ENCODE results near the gene TM9SF3.

The TM9SF3 gene

DNA sequence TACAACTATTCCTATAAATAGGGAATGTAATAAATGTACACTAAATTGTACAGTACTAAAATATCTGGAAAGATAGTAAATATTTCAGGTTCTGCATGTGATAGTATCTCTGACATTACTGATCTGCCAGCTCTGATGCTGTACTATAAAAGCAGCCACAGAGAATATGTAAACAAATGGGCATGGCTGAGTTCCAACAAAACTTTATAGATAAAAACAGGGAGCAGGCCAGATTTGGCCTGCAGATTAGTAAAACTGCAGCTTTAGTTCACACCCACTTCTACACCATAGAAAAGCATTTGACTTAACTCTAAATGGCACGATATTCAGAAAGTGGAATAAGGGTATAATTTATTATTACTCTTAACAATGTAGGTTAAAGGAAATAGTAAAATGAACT lies 54.3 kb downstream of the TM9SF3 start:
- H3K36me3 Mint-ChIP-seq (ENCODE audit: low read depth) = peaks cover 60% of the 10 kb centered on the region
- no peak overlapping the region for H3K27ac Mint-ChIP-seq
- peaks cover 4% of the 10 kb centered on the region for H3K4me1 Mint-ChIP-seq (ENCODE audit: low read depth)
- intact Hi-C loops (cut with micrococcal nuclease) = no loop called here
- no peak overlapping the region for H3K4me3 Mint-ChIP-seq
- no peaks in the 10 kb centered on the region for H3K27me3 Mint-ChIP-seq
- no peaks in the 10 kb centered on the region for H3K9me3 Mint-ChIP-seq

GRCh38 chr10:96529634-96530279 lies 57.1 kb downstream of the TM9SF3 start:
- peaks cover 85% of the 10 kb centered on the region for H3K36me3 Mint-ChIP-seq (ENCODE audit: low read depth)
- H3K4me1 Mint-ChIP-seq (ENCODE audit: low read depth) = no peaks in the 10 kb centered on the region
- no peak overlapping the region for H3K27ac Mint-ChIP-seq
- intact Hi-C loops (cut with micrococcal nuclease) = loop anchor here (5.0 kb wide), 1 partner anchor 33 kb away; no protein-coding TSS in a partner anchor
- H3K27me3 Mint-ChIP-seq = no peaks in the 10 kb centered on the region
- no peaks in the 10 kb centered on the region for H3K9me3 Mint-ChIP-seq
- no peak overlapping the region for H3K4me3 Mint-ChIP-seq

GRCh38 chr10:96524741-96525140 lies 62.1 kb downstream of the TM9SF3 start:
- H3K36me3 Mint-ChIP-seq (ENCODE audit: low read depth) = peaks cover 77% of the 10 kb centered on the region
- H3K4me3 Mint-ChIP-seq = no peak overlapping the region
- H3K27me3 Mint-ChIP-seq = no peaks in the 10 kb centered on the region
- no peak overlapping the region for H3K27ac Mint-ChIP-seq
- H3K9me3 Mint-ChIP-seq = no peaks in the 10 kb centered on the region
- intact Hi-C loops (cut with micrococcal nuclease) = loop anchor here (5.0 kb wide), 1 partner anchor 38 kb away; no protein-coding TSS in a partner anchor
- H3K4me1 Mint-ChIP-seq (ENCODE audit: low read depth) = no peaks in the 10 kb centered on the region

GRCh38 chr10:96517284-96517683 lies 69.5 kb downstream of the TM9SF3 start:
- Mint-ChIP-seq H3K4me3 (no peak overlapping the region), H3K36me3 (ENCODE audit: low read depth) (peaks cover 26% of the 10 kb centered on the region), H3K9me3 (no peaks in the 10 kb centered on the region), H3K4me1 (ENCODE audit: low read depth) (peaks cover 25% of the 10 kb centered on the region), H3K27ac (no peak overlapping the region), H3K27me3 (peaks cover 48% of the 10 kb centered on the region)
- intact Hi-C loops (cut with micrococcal nuclease) = no loop called here

DNA sequence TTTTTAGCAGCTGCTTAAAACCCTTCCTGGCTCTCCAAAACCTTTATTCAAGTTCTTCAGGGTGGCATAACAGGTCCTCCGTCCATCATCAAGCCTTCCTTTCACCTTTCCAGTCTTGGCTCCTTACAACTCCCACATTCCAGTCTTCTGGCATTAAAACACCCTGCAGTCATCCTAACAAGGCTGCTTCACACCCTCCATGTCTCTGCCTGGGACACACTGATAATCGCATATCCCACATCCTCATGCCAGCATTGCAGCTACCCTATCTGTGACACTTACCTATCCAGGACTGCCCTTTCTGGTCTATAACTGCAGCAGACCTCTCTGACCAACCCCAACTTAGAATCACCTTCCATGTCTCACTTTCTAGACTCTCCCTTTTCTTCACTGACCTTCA lies 70.5 kb downstream of the TM9SF3 start:
- Mint-ChIP-seq H3K27ac (no peak overlapping the region), H3K9me3 (no peaks in the 10 kb centered on the region), H3K4me1 (ENCODE audit: low read depth) (peaks cover 28% of the 10 kb centered on the region), H3K27me3 (peaks cover 57% of the 10 kb centered on the region), H3K4me3 (no peak overlapping the region), H3K36me3 (ENCODE audit: low read depth) (peaks cover 16% of the 10 kb centered on the region)
- intact Hi-C loops (cut with micrococcal nuclease) = no loop called here

GRCh38 chr10:96513698-96514561 lies 72.9 kb downstream of the TM9SF3 start, which contains the start of gene TLL2:
Gene TLL2, minus strand, starts transcription at chr10:96513926. Its CDS starts 241 bp downstream, at chr10:96513685.
- Mint-ChIP-seq H3K27me3 (peaks cover 70% of the 10 kb centered on the region), H3K36me3 (ENCODE audit: low read depth) (no peaks in the 10 kb centered on the region), H3K4me1 (ENCODE audit: low read depth) (peaks cover 28% of the 10 kb centered on the region), H3K27ac (no peak within 1 kb of the TSS), H3K9me3 (no peaks in the 10 kb centered on the region), H3K4me3 (peak within 1 kb of the TSS; percentile 76)
- intact Hi-C loops (cut with micrococcal nuclease) = loop anchor here (2.0 to 5.0 kb wide), 2 partner anchors 117 to 137 kb away; no protein-coding TSS in a partner anchor

GRCh38 chr10:96513305-96513697 lies 73.5 kb downstream of the TM9SF3 start:
- H3K4me3 Mint-ChIP-seq = peak overlapping the region; percentile 76
- no peak overlapping the region for H3K27ac Mint-ChIP-seq
- H3K27me3 Mint-ChIP-seq = peaks cover 70% of the 10 kb centered on the region
- no peaks in the 10 kb centered on the region for H3K9me3 Mint-ChIP-seq
- no peaks in the 10 kb centered on the region for H3K36me3 Mint-ChIP-seq (ENCODE audit: low read depth)
- peaks cover 28% of the 10 kb centered on the region for H3K4me1 Mint-ChIP-seq (ENCODE audit: low read depth)
- intact Hi-C loops (cut with micrococcal nuclease) = loop anchor here (2.0 to 5.0 kb wide), 2 partner anchors 116 to 136 kb away; no protein-coding TSS in a partner anchor

DNA sequence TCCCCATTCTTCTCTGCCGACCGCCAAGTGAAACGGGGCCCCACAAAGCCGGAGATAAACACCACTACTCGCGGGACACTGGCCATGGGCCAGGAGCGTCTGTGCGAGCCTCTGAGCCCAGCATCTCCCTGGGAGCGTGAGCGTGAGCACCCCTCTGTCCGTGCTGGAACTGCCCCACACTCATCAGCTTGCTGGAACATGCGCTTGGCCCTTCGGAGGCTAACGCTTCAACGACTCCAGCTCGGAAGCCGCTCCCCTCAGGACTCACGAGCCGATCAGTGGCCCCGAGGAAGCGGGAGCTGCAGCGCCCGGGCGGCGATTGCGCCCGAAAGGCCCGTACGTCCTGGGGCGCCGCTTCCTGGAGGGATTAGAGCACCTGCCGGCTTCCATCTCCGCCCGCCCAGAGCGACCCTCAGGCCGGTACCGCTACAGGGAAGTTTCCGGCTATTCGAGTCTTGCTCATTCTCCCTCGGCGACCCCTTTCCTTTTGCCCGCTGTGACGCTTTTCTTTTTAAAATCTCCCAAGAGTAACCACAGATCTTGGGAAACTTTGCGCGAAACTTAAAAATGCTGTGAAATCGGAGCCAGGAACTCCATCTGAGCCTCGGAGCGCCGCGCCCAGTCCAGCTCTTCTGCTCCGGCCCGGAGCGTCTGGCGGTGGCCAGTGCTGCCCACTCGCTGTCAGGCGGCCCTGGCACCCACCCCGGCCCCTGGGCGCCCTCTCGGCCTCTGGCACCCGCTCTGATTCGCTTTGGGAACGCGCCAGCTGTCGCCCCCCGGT lies 74.1 kb downstream of the TM9SF3 start:
- no peak overlapping the region for H3K27ac Mint-ChIP-seq
- intact Hi-C loops (cut with micrococcal nuclease) = loop anchor here (2.0 to 5.0 kb wide), 2 partner anchors 116 to 135 kb away; no protein-coding TSS in a partner anchor
- H3K4me1 Mint-ChIP-seq (ENCODE audit: low read depth) = peaks cover 28% of the 10 kb centered on the region
- H3K9me3 Mint-ChIP-seq = no peaks in the 10 kb centered on the region
- peak overlapping the region; percentile 76 for H3K4me3 Mint-ChIP-seq
- peaks cover 70% of the 10 kb centered on the region for H3K27me3 Mint-ChIP-seq
- no peaks in the 10 kb centered on the region for H3K36me3 Mint-ChIP-seq (ENCODE audit: low read depth)

GRCh38 chr10:96511044-96511945 lies 75.5 kb downstream of the TM9SF3 start:
- H3K27me3 Mint-ChIP-seq = peaks cover 59% of the 10 kb centered on the region
- H3K27ac Mint-ChIP-seq = no peak overlapping the region
- H3K9me3 Mint-ChIP-seq = no peaks in the 10 kb centered on the region
- no peak overlapping the region for H3K4me3 Mint-ChIP-seq
- H3K4me1 Mint-ChIP-seq (ENCODE audit: low read depth) = peaks cover 25% of the 10 kb centered on the region
- H3K36me3 Mint-ChIP-seq (ENCODE audit: low read depth) = no peaks in the 10 kb centered on the region
- intact Hi-C loops (cut with micrococcal nuclease) = loop anchor here (5.0 kb wide), 1 partner anchor 134 kb away; no protein-coding TSS in a partner anchor

GRCh38 chr10:96509017-96509641 lies 77.7 kb downstream of the TM9SF3 start:
- Mint-ChIP-seq H3K27ac (no peak overlapping the region), H3K4me3 (no peak overlapping the region), H3K4me1 (ENCODE audit: low read depth) (peaks cover 20% of the 10 kb centered on the region), H3K36me3 (ENCODE audit: low read depth) (no peaks in the 10 kb centered on the region), H3K27me3 (peaks cover 42% of the 10 kb centered on the region), H3K9me3 (no peaks in the 10 kb centered on the region)
- intact Hi-C loops (cut with micrococcal nuclease) = no loop called here

DNA sequence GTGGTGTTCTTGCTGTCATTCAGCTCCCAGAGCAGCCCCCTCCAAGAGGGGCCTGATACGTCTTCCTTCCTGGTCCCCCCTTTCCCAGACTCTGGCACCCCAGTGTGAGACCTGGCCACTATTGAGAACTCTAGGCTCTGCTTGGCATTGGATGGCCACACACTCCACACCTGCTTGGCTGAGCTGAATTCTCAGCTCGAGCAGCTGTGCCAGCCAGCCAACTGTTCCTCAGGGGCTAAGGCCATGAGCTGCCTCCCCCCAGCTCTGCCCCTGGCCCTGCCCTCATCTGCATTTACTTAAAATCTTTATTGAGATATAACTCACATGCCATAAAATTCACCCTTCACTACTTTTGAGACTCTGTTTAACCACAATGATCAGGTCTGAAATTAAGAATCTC lies 79.8 kb downstream of the TM9SF3 start:
- intact Hi-C loops (cut with micrococcal nuclease) = no loop called here
- no peak overlapping the region for H3K4me3 Mint-ChIP-seq
- no peaks in the 10 kb centered on the region for H3K9me3 Mint-ChIP-seq

GRCh38 chr10:96505150-96506136 lies 81.4 kb downstream of the TM9SF3 start:
- Mint-ChIP-seq H3K9me3 (no peaks in the 10 kb centered on the region), H3K27me3 (peaks cover 13% of the 10 kb centered on the region), H3K36me3 (ENCODE audit: low read depth) (no peaks in the 10 kb centered on the region), H3K4me3 (no peak overlapping the region), H3K27ac (no peak overlapping the region), H3K4me1 (ENCODE audit: low read depth) (no peaks in the 10 kb centered on the region)
- intact Hi-C loops (cut with micrococcal nuclease) = no loop called here

More for the DNA sequence above, 79.8 kb downstream of the TM9SF3 start:
- no peaks in the 10 kb centered on the region for H3K36me3 Mint-ChIP-seq (ENCODE audit: low read depth)
- H3K27ac Mint-ChIP-seq = no peak overlapping the region
- peaks cover 26% of the 10 kb centered on the region for H3K27me3 Mint-ChIP-seq
- H3K4me1 Mint-ChIP-seq (ENCODE audit: low read depth) = peaks cover under 1% of the 10 kb centered on the region

All from dendritic cell treated with granulocyte-macrophage colony-stimulating factor and Interleukin-4, amounts not matched to agents 40 ng/mL and 50 ng/mL, for 4 days (primary cell).